Keratinocyte (primary cell): ENCODE measurements around the gene NAXD. TPM values are rescaled to one million over a fixed set of nuclear protein-coding genes. Genes with fewer than 3 reads are reported as not detected.

Experiments
- DNase-seq: peaks from one replicate; pipeline ENCODE4 v3.0.0-alpha.2; 2011; ENCODE audit warnings: low read depth, missing footprints, low spot score
- FAIRE-seq: peaks from 2 replicates; lab custom pipeline; 2011; peaks lifted over from hg19 to GRCh38; lab: Jason Lieb, UNC
- H2AFZ ChIP-seq: 2 replicates; pipeline ENCODE4 v1.6.0; 2012; ENCODE audit warnings: low read length, control low read depth, inconsistent platforms; ENCODE audit not compliant: control insufficient read depth
- H3K27ac ChIP-seq: 2 replicates; pipeline ENCODE4 v1.5.1; 2011; ENCODE audit warnings: low read length; ENCODE audit not compliant: control insufficient read depth, insufficient read depth
- H3K27me3 ChIP-seq: 3 replicates; pipeline ENCODE4 v1.6.0; 2011; ENCODE audit warnings: low read length; ENCODE audit not compliant: control insufficient read depth, insufficient read depth; ENCODE audit errors: extremely low read depth
- H3K36me3 ChIP-seq, 2 experiments: 2 replicates in 1 of 2; 3 replicates in 1 of 2; pipeline ENCODE4 v1.5.1; 2011; ENCODE audit warnings: low read length in 2 of 2, mild to moderate bottlenecking in 1 of 2; ENCODE audit not compliant: control insufficient read depth in 2 of 2, insufficient read depth in 2 of 2; ENCODE audit errors: extremely low read depth in 1 of 2
- H3K4me1 ChIP-seq: 3 replicates; pipeline ENCODE4 v1.5.1; 2011; ENCODE audit warnings: low read length; ENCODE audit not compliant: control insufficient read depth, insufficient read depth; ENCODE audit errors: extremely low read depth
- H3K4me2 ChIP-seq: 3 replicates; pipeline ENCODE4 v1.6.0; 2011; ENCODE audit warnings: low read depth, low read length; ENCODE audit not compliant: control insufficient read depth, insufficient read depth; ENCODE audit errors: extremely low read depth
- H3K4me3 ChIP-seq, 3 experiments: fragments of 200-600 bp in 1 of 3; sonication (generic) in 1 of 3; 2 replicates in 2 of 3; 3 replicates in 1 of 3; pipeline ENCODE4 v1.5.1; 2011 to 2016; ENCODE audit warnings: low read length in 3 of 3, mild to moderate bottlenecking in 3 of 3, control low read depth in 2 of 3, inconsistent platforms in 1 of 3, low read depth in 1 of 3, mixed read lengths in 1 of 3, mixed run types in 1 of 3, moderate library complexity in 1 of 3; ENCODE audit not compliant: control insufficient read depth in 2 of 3, insufficient read depth in 2 of 3; ENCODE audit errors: extremely low read depth in 1 of 3
- H3K79me2 ChIP-seq: 2 replicates; pipeline ENCODE4 v1.6.0; 2012; ENCODE audit warnings: low read length; ENCODE audit not compliant: control insufficient read depth, insufficient read depth
- H3K9ac ChIP-seq: 3 replicates; pipeline ENCODE4 v1.6.0; 2011; ENCODE audit warnings: low read length; ENCODE audit not compliant: control insufficient read depth, insufficient read depth; ENCODE audit errors: extremely low read depth
- H3K9me1 ChIP-seq: 3 replicates; pipeline ENCODE4 v1.6.0; 2011; ENCODE audit warnings: low read length; ENCODE audit not compliant: control insufficient read depth, insufficient read depth; ENCODE audit errors: extremely low read depth
- H3K9me3 ChIP-seq: 2 replicates; pipeline ENCODE4 v1.5.1; 2012; ENCODE audit warnings: low read depth, low read length; ENCODE audit not compliant: control insufficient read depth
- H4K20me1 ChIP-seq: 3 replicates; pipeline ENCODE4 v1.6.0; 2011; ENCODE audit warnings: low read length; ENCODE audit not compliant: control insufficient read depth, insufficient read depth; ENCODE audit errors: extremely low read depth
- EZH2 ChIP-seq: IDR thresholded peaks from one replicate; pipeline ENCODE4 v1.6.1; 2012; ENCODE audit warnings: inconsistent platforms, mild to moderate bottlenecking, low read length, moderate library complexity
- dilution Hi-C: fragments of 300-500 bp; cut with MboI; formaldehyde crosslinking; loops from one replicate; pipeline ENCODE4 v1.7.0; 2020; ENCODE audit warnings: low sequenced_read_pairs; ENCODE audit not compliant: extremely low pct_ligation_motif_present
- polyA plus RNA-seq, 5 experiments: library from polyadenylated mRNA; depleted of rRNA in 3 of 5; stranded (reverse) in 3 of 5; stranded (forward) in 1 of 5; unstranded in 1 of 5; fragments of >200 nt; gene quantifications; 1 replicate in 1 of 5; 2 replicates in 3 of 5; 3 replicates in 1 of 5; pipeline versions ENCODE4 v1.2.1 to v1.2.3, GENCODE V29; 2011 to 2012; ENCODE audit warnings: missing spikeins in 2 of 5, low read depth in 1 of 5, low replicate concordance in 1 of 5
- TF ChIP-seq, protein P1 (sequence below), 3 experiments: IDR thresholded peaks in 1 of 3; conservative IDR thresholded peaks in 1 of 3; optimal IDR thresholded peaks in 1 of 3; 2 replicates in 2 of 3; 3 replicates in 1 of 3; pipeline versions ENCODE3 to v1.5.1; 2011; ENCODE audit warnings: low read length in 3 of 3, mild to moderate bottlenecking in 3 of 3, moderate library complexity in 2 of 3, control low read depth in 1 of 3, inconsistent platforms in 1 of 3; ENCODE audit not compliant: insufficient read depth in 2 of 3; ENCODE audit errors: extremely low read depth in 1 of 3

Gene NAXD
- polyA plus RNA-seq, 1 donor (not counting 4 experiments of a cell fraction or from before 2014, with no cell fraction given) = 18.0 TPM

DNA sequence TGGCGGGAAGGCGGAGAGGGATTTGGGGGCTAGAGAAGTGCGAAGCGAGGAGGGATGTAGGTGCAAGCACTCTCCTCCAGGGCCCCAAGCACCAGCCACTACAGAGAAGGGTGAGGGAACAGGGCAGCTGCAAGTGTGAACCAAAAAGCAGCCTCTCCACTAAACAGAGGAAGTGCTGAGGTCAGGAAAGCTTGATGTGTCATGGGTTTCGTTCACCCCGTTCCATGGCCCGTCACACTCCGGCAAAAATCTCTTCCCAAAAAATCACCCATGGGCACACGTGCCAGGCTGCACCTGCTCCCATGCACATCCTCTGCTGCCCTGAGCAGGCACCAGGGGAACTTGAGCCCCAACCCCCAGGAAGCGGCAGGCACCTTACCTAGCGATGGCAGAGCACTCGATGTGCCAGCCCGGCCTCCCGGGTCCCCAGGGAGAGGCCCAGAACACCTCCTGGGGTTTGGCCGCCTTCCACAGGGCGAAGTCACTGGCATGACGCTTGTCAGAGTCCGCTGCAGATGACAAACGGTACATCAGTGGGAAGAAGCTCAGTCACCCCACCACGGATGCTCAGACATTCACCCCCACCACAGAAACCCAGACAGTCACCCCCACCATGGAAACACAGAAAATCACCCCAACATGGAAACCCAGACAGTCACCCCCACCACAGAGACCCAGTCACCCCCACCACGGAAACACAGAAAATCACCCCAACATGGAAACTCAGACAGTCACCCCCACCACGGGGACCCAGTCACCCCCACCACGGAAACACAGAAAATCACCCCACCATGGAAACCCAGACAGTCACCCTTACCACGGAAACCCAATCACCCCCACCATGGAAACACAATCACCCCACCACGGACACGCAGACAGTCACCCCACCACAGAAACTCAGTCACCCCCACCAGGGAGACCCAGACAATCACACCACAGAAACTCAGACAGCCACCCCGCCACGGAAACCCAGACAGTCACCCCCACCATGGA lies 61.5 kb downstream of the NAXD start:
- no peaks in the 10 kb centered on the region for H3K4me1 ChIP-seq
- H2AFZ ChIP-seq = no peak overlapping the region
- peaks cover 20 to 32% of the 10 kb centered on the region in 2 experiments for H3K36me3 ChIP-seq
- dilution Hi-C loops = no loop called here
- no peak for FAIRE-seq
- H4K20me1 ChIP-seq = no peaks in the 10 kb centered on the region
- no peak overlapping the region for H3K4me3 ChIP-seq
- H3K4me2 ChIP-seq = no peak overlapping the region
- no peak overlapping the region for H3K27ac ChIP-seq
- no peaks in the 10 kb centered on the region for H3K27me3 ChIP-seq
- no peaks in the 10 kb centered on the region for H3K9me3 ChIP-seq
- TF ChIP-seq, protein P1, sequence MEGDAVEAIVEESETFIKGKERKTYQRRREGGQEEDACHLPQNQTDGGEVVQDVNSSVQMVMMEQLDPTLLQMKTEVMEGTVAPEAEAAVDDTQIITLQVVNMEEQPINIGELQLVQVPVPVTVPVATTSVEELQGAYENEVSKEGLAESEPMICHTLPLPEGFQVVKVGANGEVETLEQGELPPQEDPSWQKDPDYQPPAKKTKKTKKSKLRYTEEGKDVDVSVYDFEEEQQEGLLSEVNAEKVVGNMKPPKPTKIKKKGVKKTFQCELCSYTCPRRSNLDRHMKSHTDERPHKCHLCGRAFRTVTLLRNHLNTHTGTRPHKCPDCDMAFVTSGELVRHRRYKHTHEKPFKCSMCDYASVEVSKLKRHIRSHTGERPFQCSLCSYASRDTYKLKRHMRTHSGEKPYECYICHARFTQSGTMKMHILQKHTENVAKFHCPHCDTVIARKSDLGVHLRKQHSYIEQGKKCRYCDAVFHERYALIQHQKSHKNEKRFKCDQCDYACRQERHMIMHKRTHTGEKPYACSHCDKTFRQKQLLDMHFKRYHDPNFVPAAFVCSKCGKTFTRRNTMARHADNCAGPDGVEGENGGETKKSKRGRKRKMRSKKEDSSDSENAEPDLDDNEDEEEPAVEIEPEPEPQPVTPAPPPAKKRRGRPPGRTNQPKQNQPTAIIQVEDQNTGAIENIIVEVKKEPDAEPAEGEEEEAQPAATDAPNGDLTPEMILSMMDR (optimal IDR thresholded peaks at IDR 0.05 in 1 of 3, IDR thresholded peaks at IDR 0.05 in 1 of 3, conservative IDR thresholded peaks at IDR 0.05 in 1 of 3; ENCODE audit: extremely low read depth in 1 of 3, insufficient read depth in 2 of 3, low read length in 3 of 3) = no peak
- TF ChIP-seq EZH2 = no peak
- no peaks in the 10 kb centered on the region for H3K9me1 ChIP-seq
- peaks cover 16% of the 10 kb centered on the region for H3K79me2 ChIP-seq
- no peak overlapping the region for H3K9ac ChIP-seq
- DNase-seq = no peak

GRCh38 chr13:110677731-110678545 lies 62.6 kb downstream of the NAXD start:
- Histone ChIP-seq H3K79me2 (peaks cover 16% of the 10 kb centered on the region), H3K4me3 (no peak overlapping the region), H3K9me3 (no peaks in the 10 kb centered on the region), H2AFZ (no peak overlapping the region), H4K20me1 (no peaks in the 10 kb centered on the region), H3K4me2 (no peak overlapping the region), H3K36me3 (peaks cover 21 to 42% of the 10 kb centered on the region in 2 experiments), H3K9ac (no peak overlapping the region), H3K27me3 (no peaks in the 10 kb centered on the region), H3K9me1 (no peaks in the 10 kb centered on the region), H3K4me1 (no peaks in the 10 kb centered on the region), H3K27ac (no peak overlapping the region)
- no peak for FAIRE-seq
- dilution Hi-C loops = no loop called here
- TF ChIP-seq EZH2 = no peak
- TF ChIP-seq, protein P1 (optimal IDR thresholded peaks at IDR 0.05 in 1 of 3, IDR thresholded peaks at IDR 0.05 in 1 of 3, conservative IDR thresholded peaks at IDR 0.05 in 1 of 3; ENCODE audit: extremely low read depth in 1 of 3, insufficient read depth in 2 of 3, low read length in 3 of 3) = no peak
- DNase-seq = no peak
